HG03571 (cell line): ENCODE data around the gene LRRC10B.

Experiments
- ATAC-seq: cut with Tn5 transposase; IDR thresholded peaks from one replicate; pipeline ENCODE4 v1.9.1; 2021; ENCODE audit not compliant: unreplicated experiment

The LRRC10B gene

DNA sequence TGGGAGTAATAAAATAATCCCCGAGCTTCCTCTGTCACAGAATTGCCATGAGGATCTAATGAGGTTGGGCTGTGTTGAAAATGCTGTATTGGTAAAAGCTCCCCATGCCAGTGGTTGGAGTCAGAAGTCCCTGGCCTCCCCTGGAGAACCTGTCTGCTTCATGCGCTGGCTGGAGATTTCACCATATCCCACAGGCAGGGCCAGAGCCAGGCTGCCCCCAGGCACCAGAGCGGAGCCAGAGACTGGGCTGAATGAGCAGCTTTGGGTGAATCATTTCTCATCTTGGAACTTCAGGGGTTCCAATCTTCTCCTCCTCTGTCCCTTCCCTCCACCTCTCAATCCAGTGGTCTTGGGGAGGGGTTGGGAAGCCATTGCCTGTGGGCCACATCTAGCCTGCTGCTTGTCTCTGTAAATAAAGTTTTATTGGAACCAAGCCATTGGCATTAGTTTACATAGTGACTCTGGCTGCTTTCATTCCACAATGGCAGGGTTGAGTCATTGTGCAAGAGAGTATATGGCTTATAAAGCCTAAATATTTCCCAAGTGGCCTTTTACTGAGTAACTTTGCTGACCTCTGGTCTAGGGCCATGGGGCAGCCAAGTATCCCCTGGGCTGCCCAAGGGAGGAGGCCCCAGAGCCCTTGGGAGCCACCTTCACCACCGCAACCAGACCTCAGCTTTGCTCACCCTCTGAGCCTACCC lies 35.2 kb downstream of the LRRC10B start:
- no peak for ATAC-seq

DNA sequence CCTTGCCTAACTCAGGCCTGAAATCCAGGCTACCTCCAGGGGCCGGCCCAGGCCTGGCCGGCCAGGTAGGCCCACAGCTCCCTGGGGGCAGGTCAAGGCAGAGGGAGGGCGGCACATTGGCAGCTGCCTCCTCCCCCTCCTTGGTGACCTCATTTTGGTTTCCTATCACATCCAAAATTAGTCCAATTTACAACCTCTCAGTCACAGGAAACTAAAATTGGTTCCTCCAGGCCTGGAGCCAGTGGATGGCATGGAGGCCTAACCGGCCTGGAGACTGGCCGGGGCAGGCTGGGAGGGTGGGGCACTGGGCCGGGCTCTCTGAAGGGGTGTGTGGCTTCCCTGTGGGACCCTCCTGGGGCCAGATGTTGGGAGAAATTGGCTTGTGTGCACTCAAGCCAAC lies 35.9 kb downstream of the LRRC10B start:
- ATAC-seq = no peak

DNA sequence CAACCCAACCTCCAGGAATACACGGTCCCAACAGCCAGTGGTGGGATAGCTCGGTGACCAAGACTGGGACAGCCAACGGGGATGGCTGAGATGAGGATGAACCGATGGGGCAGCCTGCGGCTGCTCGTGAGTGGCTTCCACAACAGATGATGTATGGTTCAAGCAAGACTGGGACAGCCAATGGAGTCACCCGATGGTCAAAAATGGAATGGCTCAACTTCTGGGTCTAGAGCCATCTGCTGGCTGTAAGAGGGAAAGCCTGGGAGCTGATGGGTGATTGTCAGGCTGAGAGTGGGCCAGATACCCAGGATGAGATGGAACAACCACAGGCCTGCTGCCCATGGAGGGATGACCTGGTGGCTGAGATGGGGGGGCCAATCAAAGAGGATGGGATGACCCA lies 36.8 kb downstream of the LRRC10B start:
- ATAC-seq = no peak

DNA sequence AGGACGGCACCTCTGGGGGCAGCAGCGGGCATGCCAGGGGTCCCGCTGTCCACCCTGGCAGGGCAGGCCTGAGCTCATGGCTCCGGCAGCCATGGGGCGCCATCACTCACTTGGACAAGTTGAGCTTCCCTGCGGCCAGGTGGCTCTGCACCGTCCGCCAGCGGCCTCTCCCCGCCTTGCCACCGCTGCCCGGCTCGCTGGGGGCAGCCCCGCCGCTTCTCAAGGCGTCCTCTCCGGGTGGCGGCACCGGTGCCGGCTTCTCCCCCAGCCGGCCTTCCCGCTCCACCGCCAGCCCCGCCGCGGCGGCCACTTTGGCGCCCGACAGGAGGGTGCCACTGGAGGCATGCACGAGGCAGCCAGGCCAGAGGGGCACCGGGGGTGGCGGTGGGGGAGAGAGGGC lies 37.4 kb downstream of the LRRC10B start:
- no peak for ATAC-seq

DNA sequence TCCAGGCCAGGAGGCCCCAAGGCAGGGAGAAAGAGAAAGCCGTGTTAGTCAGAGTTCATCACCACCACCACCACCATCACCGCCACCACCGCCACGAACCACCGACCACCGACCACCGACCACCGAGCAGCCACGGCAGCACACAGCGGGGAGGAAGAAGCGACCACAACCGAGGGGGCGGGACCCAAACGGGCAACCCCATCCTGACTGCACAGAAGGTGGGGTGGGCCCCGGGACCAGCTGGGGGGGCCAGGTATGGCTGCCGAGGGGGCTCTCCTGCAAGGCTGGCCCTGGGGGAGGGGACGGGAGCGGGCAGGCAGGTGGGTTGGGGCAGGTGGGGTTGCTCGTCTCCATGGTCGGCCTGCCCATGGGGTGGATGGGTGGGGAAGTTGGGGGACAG lies 38.1 kb downstream of the LRRC10B start:
- ATAC-seq = no peak

DNA sequence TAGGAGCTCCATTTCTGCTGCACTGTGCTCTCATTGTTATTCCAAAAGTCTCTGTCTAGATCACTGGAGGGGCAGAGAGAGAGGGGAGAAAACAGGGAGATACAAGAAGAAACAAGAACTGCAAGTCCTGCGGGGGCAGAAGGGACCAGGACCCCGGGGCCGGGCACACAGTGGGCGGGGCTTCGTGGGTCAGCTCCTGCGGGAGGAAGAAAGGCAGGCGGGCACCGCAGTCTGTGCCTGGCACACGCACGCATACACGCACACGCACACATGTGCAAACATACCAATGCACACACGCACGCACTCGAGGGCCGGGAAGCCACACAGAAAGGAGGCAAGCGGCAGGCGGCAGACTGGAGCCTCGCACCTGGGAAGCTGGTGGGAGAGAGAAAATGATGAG lies 38.7 kb downstream of the LRRC10B start:
- no peak for ATAC-seq

DNA sequence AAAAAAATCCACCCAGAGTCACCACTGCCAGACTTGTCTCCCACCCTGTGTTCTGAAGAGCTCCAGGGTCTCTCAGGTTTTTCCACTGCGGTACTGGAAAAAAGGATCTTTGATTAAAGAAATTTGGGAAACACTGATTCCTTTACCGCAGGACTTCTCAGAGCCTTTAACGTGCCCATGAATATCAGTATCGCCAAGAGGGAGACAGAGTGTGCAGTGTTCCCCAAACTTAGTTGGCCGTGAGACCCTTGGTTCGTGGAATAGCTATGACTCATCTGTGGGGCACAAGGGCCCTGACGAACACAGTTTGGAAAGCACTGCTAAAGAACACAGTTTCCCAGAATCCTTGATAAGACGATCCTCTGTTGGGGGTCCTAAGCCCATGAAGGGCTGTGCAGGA lies 40.6 kb downstream of the LRRC10B start:
- ATAC-seq = no peak

DNA sequence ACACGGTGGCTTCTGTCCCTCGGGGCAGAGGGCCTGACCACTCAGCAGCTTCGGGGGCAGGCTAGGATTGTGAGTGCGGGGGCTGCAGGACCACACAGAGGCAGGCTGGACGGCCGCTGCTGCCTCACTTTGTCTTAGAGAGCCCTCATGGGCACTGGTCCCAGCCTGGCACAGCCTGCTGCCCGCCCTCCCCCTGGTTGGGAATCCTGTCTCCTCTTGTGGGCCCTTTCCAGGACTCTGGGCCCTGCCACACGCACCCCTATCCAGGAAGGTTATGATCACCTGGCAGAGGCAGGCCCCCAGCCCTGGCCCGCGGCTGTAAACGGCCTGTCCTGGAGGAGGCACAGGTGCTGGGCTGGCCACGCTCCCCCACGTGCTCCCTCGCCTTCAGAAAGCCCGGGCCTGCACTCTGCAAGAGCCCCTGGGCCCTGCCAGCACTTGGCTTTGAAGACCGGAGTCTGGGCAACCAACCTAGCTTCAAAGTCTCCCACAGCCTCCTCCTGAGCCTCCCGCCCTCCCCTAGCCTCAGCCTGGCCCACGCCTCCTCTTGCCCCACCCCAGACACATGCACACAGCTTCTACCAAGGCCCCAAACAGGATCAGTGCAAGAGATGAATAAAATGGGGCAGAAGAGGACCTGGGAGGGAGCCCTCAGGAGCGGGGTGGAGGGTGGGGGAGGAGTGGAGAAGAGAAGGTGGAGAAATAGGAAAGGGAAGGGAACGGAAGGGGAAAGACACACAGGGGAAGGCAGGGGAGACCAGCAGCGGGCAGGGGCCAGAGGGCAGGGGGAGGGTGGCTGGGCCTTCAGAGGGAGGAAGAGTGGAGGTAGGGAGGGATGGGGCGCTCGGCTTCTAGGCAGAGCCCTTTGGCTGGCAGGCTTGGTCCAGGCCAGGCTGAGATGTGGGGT lies 41.4 kb downstream of the LRRC10B start:
- ATAC-seq = no peak

DNA sequence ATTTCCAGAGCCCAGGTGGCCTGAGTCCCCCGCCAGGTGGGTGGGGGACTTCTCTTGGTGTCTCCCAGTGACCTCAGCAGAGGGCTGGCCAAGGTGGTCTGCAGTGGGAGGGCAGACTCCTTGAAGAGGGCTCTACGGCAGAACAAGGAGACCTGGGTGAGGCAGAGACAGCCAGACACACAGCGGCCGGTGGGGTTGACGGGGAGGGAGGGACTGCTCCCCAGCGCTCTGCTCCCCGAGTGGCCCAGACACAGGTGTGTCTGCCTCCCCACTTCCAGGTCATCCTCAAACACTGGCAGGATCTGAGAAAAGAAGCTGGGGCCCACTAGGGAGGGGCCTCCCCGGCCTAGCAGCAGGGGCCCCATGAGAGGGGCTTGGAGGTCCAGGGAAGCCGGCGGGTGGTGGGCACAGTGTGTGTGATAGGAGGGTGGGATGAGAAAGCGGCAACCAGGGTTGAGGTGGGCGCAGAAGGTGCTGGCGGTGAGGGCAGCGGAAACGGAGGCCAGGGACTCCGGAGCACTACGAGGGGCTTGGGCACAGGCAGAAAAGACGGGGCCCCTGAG lies 42.2 kb downstream of the LRRC10B start:
- ATAC-seq = no peak

DNA sequence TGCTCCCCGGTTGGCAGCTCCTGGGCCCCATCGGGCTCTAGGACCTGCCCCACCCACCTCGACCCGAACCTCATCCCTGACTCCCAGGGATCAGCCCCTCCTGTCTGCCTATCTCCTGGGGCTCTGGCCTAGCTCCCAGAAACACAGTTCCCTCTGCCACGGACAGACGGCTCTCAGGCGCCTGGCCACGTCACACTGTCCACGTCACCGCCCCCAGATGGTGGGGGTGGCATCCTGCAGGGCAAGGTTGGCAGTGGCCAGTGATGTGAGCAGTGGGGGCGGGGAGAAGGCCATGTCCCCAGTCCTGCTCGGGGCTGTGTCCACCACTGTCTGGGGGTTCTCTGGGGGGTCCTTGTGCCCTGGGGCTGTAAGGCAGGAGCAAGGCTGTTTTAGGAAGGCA lies 43.1 kb downstream of the LRRC10B start:
- no peak for ATAC-seq

DNA sequence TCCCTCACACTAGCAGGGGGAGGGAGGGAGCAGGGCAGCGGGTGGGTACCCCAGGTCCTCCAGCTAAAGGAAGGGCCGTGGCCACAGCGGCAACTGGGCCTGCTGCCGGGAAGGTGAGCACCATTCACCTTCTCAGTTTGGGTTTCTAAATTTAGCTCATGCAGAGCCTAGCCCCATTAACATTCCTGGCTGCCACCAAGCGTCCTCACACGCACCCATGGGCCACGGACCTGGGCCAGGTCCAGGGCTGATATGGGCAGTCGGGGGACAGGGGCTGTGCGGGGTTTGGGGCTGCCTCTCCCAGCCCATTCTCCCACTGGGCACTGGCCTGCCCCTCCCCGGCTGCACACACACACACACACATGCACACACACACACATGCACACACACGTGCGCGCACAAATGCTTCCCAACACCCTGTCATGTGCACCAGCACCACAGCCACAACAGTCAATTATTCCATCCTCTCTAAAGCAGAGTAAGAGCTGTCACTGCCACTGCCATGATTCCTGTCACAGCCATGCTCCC lies 43.6 kb downstream of the LRRC10B start:
- no peak for ATAC-seq

DNA sequence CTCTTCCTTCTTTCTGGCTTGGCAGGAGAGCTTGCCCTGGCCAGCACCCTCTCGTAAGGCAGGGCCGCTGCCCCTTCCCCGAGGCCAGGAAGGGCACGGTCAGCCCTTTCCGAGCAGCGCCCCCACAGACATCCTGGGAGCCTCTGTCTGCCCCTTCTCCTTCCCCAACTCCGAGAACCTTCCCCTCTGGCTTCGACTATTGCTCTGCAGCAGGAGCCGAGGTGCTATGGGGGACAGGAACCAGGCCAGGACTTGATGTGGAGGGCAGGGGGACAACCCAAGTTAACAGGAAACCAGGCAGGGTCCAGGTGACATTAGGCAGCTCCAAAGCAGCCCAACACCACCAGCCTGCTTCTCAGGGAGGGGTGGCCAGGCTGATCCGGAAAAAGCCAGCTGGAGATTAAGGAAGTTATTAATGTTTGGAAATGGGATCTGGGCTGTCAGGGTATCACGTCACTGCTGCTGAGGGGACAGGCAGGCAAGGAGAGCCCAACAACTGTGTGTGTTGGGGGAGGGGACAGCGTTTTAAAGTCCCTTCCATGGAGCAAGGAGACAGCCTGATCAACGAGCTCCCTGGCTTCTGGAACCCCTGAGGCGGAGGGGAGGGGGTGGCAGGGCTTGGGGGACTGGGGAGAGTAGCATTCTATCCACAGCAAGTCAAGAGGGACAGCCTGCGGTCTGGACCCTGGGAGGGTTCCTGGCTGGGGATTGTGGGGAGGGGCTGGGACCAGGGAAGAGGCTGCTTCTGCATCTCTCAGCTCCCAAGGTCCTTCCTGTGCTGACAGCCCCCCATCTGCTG lies 45.0 kb downstream of the LRRC10B start:
- ATAC-seq = no peak

DNA sequence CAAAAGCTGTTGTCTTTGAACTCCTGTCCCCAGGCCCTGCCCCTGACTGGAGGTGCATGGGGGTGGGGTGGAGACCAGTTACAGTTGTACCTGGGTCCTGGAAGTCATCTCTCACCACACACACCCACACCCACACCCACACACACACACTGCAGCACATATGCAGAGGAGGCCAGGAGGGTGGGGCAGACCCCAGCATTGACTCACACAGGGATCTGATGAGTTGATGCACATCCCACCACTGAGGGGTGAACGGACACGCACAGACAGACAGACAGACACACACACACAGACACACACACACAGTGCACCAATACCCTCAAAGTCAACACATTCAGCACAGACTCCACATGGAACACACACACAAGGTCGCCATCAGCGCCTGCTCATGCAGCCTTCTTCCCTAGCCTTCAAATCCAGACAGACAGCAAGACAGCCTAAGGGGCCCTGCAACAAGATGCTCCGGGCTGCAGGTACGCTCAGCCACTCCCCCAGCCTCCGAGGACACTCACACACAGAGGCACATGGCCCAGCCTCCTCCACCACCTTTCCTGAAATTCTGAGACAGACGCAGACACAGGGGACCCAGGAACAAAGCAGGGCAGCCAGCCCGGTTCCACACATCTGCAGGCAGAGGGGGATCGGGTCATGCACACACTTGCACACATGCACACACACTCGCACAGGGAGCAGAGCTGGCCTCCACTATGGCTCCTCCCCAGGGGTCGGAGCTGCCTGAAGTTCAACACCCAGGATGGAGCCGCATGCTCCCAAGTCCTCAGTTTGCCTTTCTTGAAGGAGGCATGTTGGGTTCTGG lies 45.8 kb downstream of the LRRC10B start:
- no peak for ATAC-seq

DNA sequence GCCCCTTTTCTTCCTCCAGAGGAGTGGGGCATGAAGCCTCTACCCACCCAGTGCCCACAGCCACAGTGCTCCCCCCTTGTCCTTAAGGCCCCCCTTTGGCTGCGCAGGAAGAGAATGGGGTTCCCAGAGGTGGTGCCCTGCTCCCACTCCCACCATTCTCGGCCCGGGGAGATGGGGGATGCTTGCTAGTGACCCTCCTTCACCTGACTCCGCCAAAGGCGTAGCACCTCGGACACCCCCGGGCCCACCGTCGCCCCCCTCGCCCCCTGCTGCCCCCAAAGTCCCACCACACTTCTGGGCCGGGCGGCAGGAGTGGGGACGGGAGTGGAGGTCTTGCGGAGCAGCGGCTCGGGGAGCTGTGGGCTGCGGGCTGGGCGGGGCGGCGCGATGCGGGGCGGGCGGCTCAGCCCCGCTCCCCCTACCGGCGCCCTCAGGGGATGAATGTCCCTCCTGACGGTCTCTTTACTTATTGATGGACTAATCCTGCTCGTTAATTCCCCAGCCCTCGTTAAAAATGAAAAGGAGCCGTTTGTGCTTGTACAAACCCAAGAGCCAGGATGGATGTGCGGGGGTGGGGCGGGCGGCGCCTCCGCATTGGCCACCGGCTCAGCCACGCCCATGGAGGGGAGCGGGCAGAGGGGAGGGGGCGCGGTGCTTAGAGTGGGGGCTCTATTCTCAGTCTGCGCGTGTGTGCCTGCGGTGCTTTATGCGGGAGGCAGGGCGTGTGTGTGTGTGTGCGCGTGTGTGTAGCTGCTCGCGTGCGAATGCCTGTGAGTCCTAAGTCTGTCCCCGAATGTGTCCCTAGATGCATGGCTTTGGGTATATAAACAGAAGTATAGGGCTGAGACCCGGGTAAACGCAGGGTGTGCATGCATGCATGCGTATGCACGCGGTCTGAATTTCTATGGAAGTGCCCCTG lies 46.8 kb downstream of the LRRC10B start:
- ATAC-seq = no peak

DNA sequence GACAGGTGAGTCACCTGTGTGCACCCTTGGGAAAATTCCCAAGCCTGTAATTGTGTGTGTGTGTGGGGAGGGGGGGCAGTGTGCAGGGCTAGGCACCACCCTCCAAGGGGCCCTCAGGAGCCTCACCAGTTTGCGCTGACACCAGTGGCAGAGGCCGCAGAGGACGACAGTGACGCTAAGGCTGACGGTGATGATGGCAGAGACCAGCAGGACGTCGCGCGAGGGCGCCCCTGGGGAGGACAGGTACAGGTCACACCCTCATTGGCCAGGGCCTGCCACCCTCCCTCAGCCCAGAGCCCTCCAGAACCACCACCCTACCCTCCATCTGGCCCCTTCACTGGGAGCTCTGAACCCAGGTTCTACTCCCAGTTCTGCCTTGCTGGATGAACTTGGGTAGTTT lies 47.4 kb downstream of the LRRC10B start:
- no peak for ATAC-seq

DNA sequence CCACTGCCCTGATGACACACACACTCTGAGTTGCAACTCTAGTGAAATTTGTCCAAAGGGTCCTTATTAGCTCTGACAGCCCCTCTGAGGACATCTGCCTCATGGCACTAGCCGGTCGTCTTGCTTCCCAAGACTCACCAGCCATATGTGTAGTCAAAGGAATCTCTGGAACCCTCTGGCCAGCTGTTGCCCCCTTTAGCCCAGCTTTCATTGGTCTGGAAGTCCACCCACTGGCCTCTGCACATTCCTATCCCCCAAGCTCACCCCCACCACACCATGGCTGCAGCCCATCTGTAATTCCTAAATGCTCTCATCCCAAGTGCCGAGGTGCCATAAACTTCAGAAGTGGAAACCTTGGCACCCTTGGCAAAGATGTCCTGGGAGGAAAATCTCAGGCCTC lies 48.1 kb downstream of the LRRC10B start:
- no peak for ATAC-seq
